Activated CD8-positive, alpha-beta memory T cell treated with anti-CD3 and anti-CD28 coated beads, Interleukin-2, amount 50 U/mL, for 48 hours (primary cell): ENCODE data around the gene PRKCA.
A peak's percentile ranks its signal among the peaks of the same experiment; 100 is the strongest.
"Not testable (repeated sequence)": the region's sequence is repeated elsewhere in the genome, so short reads cannot be mapped to it uniquely, and the experiment has no call there.

ENCODE experiments used
- DNase-seq: peaks from one replicate; pipeline ENCODE4 v3.0.0-alpha.2; 2020

Gene PRKCA

DNA sequence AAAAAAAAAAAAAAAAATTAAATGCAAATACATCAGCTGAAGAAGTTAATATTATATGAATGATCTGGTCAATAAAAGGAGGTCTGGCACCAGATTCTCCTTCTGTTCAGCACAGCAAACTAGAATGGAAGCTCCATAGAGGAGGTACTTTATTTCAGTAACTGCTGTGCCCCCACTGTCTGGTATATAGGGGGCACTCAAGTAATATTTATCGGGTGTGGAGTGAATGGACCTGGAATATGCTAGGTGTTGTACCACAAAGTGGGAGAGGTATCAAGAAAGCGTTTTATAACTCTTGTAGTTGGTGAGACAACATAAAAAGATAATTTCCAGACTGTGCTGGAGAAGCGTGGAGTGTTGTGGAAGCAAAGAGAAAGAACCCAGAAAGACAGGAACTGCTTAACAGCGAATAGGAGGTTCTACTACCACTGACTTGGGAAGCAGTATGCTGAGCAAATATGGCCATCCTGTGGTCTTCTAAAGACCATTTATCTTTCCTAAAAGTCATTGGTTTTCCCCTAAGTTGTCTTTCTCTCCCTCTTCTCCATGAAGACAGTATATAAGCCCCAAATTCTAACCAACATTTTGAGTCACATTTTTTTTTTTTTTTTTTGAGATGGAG lies 12.2 kb upstream of the PRKCA start:
- no peak for DNase-seq

DNA sequence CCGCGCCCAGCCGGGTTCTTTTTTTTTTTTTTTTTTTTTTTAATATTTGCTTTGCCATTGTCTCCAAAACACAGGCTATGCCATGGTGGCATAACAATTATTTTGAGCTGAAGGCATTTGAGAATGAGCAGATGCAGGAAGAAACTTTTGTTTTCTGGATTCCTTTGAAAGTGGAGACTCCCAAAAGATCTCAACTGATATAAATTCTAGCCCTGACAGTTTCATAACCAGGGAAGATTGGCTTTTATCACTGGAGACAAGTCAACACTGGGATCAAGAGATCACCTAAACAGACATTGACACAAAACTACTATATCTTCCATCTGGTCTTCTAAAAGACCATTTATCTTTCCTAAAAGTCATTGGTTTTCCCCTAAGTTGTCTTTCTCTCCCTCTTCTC lies 10.1 kb upstream of the PRKCA start:
- DNase-seq = no peak

DNA sequence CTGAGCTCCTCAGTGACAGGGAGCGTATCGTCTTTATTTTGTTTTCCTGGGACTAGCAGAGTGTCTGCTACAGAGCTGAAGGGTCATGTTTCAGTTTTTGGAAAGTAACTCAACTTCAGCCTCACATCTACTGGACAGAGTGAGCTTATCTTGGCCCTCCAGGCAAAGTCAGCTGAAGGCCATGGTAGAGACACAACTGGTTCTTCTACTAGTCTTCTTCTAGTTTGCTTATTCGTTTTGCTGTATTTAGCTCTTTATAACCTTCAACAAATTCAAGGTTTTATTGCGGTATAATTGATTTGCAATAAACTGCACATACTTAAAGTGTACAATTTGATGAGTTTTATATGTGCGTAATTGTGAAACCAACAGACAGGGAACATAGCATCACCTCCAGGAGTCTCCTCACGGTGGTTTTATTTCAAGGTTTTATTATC lies 6.1 kb upstream of the PRKCA start:
- DNase-seq = no peak

DNA sequence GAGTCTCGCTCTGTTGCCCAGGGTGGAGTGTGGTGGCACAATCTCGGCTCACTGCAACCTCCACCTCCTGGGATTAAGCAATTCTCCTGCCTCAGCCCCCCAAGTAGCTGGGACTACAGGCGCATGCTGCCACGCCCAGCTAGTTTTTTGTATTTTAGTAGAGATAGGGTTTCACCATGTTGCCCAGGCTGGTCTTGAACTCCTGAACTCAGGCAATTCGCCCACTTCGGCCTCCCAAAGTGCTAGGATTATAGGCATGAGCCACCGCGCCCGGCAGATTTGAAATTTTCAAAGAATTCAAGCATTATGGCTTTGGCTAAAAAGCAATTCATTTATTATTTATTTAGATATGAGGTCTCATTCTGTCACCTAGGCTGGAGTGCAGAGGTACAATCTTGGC lies 5.0 kb upstream of the PRKCA start:
- DNase-seq = not testable (repeated sequence)

DNA sequence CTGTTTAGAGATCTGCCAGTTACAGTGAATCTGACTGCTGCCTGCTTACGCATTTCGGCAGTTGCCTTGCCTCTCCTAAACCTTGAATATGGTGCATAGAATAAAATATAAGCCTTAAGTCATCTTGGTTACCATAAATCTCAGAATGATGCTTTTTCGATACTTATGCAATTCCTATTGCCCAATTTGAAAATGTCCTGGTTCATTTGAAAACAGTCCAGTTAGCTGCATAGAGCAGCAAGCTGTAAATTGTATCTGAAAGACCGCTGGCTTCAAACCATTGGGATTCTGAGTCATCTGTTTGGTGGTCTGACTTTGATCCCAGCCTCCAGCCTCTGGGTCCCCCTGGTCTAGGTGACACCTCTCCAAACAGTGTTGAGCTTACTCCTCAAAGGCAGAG lies 2.7 kb upstream of the PRKCA start:
- no peak for DNase-seq

DNA sequence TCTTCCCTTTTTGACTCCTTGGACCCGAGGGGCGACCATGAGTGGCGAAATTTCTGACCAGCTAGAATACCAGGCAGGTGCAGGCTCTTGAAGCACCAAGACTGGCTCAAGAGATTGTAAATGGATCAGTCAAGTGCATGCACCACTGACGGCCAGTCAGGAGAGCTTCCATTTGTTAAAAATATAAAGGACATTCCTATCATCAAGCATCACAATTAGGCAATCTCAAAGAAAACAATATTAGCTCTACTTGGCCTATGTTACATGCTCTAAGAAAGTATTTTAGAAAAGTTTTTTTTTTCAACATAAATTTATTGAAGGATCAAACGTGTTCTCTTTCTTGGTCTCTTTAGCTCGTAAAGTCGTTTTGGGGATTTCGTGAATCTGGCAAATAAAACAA lies 1.5 kb upstream of the PRKCA start:
- no peak for DNase-seq

DNA sequence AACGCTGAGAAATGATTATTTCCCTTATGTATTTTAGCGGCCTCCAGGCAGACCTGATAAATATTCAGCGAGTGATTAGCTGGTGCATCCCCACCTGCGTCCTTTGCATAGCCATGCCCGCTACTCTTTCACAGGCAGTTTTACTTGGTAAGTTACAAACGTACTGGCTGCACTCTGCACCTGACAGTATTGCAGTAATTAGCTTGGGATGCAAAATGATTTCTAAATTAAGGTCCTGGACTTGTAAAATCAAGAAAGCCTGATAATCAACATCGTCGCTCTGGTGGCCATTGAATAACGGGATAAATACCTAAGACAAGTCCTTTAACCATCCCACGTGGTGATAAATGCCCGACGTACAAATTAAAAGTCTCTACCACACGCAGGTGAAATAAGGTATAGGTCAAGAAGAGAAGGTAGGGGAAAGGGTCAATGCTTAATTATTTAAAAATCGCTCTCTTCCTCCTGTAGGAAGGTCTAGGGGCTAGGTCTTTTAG lies 998 bp upstream of the PRKCA start:
- DNase-seq = no peak

DNA sequence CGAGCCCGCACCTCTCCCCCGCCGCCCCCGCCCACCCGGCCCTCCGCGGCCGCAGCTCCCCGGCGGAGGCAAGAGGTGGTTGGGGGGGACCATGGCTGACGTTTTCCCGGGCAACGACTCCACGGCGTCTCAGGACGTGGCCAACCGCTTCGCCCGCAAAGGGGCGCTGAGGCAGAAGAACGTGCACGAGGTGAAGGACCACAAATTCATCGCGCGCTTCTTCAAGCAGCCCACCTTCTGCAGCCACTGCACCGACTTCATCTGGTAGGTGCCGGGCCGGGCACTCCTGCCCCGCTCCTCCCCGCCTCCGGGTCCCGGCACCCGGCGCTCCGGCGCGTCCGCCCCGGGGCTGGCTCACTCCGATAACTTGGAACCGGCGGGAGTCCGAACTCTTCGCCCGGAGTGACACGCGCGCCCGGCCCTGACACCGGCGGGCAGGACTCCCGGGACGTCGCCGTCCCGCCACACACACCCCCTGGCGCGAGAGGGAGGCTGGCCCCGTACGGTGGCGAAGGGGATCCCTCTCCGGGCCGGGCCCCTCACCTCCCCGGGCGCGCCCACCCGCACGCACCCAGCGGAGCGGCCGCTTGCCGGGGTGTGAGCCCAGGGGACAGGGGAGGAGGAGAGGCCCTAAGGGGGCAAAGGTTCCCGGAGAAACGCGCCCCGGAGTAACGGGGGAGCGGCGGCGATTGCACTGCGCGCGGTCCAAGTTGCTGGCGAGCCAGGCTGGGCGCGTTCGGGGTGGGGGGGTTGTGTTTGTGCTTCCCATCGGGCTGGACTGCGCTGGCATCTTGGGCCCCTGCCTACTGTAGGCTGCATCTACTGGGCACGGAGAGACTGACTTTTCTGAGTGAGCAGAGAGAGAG lies 581 bp downstream of the PRKCA start:
- peak; percentile 77 for DNase-seq

DNA sequence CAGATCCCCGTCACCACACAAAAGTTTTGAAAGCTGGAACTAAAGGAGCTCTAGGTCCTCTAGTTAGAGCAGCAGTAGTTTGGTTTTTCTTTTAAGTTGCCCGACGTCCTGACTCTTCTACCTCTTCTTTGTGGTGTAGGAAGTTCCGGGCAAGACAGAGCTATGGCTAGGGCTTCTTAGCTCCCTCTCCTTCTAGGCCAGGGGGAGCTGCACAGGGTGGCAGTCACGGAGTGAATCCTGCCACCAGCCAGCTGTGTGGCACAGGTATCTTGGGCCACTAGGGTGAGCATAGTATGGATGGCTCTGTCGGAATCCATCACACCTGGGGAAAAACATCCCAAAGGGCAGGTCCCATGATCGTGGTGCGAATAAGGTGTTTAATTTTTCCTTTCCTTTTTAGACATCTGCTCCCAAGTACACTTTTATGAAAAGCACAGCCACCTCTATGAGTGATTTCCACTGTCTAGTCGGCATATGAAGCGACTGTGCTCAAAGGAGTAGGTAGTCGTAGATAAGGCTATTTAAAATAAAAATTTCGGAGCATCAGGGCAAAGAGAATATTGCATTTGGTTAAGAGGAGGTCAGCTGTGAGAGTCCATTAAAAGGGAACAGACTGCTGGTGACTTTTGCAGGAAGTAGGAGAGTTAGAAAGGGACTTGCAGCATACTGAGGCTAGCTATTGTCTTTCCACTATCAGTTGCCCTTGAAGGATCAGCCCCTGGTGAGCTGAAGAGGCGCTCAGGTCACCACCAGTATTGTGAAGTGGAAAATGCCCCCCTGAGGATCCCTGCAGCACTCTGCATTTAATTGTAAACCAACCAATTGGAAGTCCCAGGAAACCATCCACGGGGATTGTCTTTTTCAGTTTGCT lies 2.1 kb downstream of the PRKCA start:
- DNase-seq = peak; percentile 66

DNA sequence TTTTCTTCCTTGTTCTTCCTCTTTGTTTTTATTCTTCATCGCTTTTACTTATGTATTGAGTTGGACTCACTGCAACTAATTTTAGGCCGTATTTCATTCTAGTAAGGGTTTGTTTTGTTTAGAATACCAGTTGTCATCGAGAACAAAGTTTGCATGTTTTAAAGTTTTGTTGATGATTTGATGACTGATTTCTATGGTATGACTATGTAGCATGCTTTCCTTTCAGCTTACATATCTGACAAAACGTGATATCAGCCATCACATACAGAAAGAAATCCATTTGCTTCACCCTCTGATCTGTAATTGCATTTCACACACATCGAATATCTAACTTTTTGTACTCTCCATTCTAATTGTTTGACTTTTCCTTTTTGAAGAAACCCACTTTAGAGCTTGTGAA lies 4.0 kb downstream of the PRKCA start:
- DNase-seq = no peak

DNA sequence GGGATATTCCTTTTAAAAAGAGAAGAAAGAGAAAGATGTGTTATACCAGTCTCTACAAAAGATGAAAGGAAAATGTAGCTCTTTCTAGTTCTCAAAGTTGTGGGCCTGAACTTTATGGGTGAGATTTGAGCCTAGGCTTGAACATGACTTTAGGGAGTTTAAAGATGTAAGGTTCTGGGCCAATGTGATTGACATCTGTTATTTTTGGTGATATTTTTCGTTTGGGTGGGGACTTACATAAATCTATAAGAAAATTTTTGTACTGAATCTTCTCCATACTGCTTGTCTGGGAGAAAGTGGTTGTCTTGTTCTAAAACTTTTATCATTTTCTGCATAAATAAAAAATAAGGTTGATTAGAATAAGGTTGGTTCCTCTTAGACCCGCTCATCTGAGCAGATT lies 4.8 kb downstream of the PRKCA start:
- DNase-seq = no peak

DNA sequence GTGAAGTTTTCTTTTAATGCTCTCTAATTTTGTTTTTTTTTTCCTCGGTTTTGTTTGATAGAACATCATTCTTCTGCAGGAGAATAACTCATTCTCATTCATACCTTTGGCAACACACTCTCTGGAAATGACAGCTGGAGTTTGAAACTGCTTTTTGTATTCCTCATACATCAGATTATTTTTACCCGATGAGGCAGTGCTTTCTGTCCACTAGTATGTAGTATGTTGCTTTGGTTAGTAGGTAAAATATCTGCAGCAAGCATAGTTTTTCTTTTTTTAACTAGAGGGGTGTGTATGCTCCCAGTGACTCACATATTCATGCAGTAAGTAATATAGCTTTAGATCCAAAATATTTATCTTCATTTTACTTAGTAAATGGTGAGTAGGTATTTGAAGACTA lies 6.4 kb downstream of the PRKCA start:
- DNase-seq = no peak

DNA sequence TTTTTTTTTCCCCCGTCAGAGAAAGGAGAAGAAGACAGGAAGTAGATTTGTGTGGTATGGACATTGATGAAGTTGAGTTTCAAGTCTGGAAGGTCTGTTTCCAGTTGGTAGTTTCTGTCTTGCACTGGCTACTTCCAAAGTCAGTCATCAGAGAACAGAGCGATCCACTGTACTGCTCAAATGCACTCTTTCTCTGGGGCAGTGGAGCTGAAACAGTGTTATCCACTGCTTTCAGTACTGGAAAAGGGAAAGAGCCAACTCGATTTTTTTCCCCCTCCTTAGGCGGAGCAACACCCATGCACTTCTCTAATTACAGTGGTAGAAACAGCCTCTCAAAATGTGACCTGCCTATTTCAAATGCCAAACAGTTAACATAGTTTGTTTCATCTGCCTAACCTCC lies 7.4 kb downstream of the PRKCA start:
- DNase-seq = no peak

DNA sequence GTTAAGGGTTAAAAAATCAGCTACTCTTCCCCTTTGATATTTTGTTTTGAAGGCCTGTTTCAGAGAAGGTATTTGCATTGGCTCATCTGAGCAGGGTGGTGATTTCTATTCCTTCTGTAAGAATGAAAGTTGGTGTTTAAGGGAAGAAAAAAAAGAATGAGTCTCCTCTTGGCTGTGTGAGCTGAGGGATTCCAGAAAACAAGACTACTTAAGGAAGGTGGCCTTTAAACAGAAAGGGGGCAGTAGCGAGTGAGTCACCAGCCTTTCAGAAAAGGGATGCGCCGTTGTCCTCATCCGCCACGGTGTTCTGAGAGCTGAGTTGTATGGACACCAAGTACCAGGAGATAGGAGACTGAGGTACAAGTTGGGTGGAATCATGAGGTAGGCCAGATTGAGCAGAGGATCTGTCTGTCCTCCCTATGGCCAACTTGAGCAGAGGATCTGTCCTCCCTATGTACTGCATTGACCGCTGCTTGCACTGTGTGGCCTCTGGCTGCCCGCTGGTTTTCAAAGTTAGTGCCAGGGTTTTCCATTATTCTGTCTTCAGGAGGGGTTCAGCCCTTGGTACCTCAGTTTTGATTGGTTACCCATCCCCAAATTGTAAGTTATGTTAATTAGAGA lies 8.2 kb downstream of the PRKCA start:
- no peak for DNase-seq

DNA sequence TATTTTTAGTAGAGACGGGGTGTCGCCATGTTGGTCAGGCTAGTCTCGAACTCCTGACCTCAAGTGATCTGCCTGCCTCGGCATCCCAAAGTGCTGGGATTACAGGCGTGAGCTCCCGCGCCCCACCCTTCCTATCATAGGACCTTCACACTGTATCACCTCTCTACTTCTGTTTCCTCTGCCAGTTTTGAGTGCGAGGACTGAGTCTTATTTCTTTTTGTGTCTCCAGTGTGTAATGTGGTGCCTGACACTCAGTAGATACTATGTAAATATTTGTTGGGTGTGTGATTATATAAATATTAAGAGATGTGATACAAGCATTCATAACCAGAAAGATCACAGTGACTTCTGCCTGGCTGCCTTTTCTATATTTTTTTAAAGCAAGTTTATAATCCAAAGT lies 10.5 kb downstream of the PRKCA start:
- DNase-seq = no peak

DNA sequence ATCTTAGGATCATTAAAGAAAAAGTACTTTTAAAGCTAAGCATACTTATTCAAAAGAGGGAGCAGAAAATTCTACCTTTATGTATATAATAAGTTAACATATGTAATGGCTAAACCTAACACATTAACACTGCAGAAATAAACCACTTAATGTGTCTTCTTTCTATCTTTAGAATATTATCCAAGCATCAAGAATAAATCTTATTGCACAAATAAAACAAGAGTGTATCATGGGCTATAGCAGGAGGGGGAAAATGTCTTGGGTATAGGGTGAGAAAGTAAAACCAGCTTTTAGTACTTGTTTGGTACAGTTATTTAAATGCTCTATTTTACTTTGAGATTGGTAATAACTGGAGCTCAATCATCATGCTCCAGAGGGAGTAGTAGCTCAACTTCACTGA lies 10.9 kb downstream of the PRKCA start:
- DNase-seq = no peak

DNA sequence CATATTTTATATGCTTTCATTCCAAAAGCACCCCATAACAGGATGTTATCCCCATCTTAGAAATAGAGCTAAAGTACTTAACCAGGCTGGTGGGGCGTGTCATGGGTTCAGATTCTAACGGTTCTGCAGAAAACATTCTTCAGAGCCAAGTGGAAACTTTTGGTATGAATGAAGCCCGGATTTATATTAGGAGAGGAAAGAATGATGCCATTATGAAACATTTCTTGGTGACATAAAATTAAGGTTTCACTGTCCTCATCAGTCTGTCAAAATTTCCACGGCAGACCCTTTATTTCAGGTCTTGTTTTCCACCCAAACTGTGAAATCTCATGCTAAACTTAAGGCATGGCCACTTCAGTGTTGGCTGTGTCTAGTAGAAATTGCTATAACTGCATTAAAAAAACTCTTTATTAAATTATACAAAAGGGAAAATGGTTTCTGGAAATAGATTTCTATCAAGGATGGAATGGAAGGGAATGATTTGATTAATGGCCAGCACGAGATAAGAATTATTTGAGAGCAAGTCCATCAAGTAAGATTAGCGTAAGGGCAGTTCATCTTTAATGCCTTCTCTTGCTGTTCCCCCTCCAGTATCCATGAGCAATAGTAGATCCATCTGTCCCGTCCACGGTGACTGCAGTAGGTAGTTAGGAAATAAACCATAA lies 11.7 kb downstream of the PRKCA start:
- no peak for DNase-seq

DNA sequence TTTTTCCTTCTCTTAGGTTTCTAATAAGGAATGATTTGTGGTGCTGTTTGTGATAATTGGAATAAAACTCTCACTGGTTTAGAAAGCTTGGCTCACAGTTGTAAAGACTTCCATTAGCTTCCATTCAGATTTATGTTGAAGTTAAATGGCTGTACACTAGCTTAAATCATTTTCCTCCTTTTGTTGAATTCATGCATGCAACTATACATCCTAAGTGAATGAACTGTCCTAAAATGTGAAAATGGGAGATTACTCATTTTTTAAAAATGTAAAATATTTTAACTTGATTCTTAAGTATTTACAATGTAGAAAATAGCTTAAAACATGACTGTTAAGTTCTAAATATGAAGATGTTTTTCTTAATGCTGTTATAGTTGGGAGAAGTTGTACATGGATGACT lies 15.2 kb downstream of the PRKCA start:
- DNase-seq = no peak

DNA sequence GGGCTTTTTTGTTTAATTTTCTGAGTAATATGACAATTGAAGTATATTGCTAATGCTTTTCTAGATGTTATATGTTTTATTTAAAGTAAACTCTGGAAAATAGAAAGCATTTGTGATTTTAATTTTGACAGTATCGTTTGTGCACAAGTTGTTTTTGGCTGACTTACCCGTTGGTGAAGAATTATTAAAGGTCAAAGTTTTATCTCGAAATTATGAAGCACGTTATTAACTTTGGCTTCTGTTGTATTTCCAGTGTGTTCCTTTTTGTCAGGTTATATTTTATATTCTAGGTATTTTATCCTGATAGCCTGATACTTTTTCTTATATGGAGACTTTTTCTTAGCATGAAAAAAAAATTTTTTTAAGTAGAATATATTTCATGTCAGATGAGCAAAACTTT lies 16.8 kb downstream of the PRKCA start:
- no peak for DNase-seq

DNA sequence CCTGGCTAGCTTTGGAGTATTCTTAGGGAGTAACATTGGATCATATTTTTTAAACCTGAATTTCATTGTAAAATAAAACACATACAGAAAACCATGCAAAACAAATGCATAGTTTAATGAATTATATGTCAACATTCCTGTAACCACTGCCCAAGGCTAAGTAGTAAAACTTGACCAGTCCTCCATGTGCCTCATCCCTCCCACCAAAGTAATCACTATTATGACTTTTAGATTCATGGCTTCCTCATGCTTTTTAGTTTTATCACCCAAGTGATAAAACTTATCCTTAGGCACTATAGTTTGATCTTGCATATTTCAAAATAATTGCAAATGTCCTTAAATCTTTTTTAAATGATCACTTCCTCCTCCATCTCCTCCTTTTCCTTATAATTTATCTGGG lies 20.4 kb downstream of the PRKCA start:
- DNase-seq = no peak

DNA sequence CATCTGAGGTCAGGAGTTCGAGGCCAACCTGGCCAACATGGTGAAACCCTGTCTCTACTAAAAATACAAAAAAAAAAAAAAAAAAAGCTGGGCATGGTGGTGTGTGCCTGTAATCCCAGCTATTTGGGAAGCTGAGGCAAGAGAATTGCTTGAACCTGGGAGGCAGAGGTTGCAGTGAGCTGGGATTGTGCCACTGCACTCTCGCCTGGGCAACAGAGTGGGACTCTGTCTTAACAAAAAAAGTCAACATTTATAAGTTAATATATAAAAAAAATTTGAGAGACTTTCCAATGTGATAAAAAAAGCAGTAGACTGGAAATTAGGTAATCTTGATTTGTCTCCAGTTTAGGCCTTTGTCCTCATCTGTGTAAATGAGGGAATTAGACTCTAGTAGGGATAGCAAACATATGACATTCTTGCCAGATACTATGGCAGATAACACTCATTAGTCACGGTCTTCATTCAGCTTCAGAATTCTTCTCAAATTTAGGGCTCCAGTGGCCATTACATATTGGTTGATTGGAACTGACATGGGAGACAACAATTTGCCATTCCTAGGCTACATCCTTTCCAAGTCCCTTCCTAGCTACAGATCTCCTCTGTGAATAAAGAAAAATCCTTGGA lies 22.1 kb downstream of the PRKCA start:
- not testable (repeated sequence) for DNase-seq

DNA sequence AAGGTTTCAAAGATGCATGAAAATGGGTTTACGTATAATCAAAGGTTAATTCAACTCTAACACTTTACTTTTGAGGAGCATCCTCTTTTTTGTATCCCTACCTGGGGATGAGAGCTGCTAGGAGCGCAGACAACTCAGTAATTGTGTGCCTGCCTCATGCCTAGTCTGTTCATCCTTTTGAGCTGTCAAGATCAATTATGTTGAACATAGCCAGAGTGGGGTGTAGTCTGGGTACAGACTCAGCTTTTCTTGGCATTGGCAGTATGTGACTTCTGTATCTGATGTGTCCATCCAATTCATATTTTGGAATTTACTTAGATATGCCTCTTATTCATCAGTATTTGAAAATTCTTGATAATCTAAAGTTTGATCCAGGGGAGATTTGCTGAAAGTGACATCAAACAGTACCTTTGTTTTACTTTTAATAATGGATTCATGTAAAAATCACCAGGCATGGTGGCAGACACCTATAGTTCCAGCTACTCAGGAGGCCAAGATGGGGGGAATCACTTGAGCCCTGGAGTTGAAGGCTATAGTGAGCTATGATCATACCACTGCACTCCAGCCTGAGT lies 24.1 kb downstream of the PRKCA start:
- no peak for DNase-seq
